ENCODE results near the gene RNF212.

DNA sequence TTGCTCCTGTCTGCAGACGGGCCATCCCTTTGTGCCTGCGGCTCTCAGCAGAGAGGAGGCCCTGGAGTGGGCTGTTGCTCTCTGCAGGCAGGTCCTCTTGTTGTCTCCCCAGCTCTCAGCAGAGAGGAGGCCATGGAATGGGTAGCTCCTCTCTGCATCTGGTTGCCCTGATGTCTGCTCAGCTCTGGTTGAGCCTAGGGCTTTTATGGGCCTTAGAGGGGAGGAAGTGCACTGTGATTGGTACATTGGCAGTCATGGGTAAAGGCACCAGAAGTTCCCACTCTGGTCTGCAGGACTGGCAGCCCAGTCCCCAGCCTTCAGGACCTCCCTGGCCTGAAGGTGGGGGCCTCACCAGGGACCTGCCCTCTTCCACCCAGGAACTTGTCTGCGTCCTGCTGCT, 37.5 kb upstream of the RNF212 start:
- TF ChIP-seq, protein P1, sequence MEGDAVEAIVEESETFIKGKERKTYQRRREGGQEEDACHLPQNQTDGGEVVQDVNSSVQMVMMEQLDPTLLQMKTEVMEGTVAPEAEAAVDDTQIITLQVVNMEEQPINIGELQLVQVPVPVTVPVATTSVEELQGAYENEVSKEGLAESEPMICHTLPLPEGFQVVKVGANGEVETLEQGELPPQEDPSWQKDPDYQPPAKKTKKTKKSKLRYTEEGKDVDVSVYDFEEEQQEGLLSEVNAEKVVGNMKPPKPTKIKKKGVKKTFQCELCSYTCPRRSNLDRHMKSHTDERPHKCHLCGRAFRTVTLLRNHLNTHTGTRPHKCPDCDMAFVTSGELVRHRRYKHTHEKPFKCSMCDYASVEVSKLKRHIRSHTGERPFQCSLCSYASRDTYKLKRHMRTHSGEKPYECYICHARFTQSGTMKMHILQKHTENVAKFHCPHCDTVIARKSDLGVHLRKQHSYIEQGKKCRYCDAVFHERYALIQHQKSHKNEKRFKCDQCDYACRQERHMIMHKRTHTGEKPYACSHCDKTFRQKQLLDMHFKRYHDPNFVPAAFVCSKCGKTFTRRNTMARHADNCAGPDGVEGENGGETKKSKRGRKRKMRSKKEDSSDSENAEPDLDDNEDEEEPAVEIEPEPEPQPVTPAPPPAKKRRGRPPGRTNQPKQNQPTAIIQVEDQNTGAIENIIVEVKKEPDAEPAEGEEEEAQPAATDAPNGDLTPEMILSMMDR (IDR thresholded peaks at IDR 0.05), result no peak
- no peak for TF ChIP-seq POLR2A (IDR thresholded peaks at IDR 0.05)

All from thyroid gland (tissue), 4 donors.